Measurements from ENCODE around the gene AHCYL2. TPM values are rescaled to one million over a fixed set of nuclear protein-coding genes. Genes with fewer than 3 reads are reported as not detected.

Gene AHCYL2
- total RNA-seq, 1 donor from 2014 or later: 26.0 TPM

DNA sequence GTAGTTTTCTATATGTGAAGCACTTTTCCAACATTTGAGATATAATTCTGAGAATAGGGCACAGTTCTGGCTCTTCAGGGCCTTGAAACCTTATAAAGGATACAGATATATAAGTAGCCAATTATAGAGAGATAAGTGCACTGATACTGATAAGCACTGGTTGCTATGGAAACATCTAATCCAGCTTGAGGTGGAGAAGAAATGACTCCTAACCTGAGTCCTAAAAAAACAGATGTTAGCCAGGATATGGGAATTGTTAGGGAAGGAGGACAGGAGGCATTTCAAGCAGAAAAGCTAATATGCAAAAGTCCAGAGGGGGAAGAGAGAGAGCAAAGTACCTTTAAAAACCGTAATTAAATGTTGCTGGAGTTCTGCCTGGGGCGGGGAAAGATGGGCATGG lies 240.2 kb downstream of the AHCYL2 start:
- TF ChIP-seq, protein P1, sequence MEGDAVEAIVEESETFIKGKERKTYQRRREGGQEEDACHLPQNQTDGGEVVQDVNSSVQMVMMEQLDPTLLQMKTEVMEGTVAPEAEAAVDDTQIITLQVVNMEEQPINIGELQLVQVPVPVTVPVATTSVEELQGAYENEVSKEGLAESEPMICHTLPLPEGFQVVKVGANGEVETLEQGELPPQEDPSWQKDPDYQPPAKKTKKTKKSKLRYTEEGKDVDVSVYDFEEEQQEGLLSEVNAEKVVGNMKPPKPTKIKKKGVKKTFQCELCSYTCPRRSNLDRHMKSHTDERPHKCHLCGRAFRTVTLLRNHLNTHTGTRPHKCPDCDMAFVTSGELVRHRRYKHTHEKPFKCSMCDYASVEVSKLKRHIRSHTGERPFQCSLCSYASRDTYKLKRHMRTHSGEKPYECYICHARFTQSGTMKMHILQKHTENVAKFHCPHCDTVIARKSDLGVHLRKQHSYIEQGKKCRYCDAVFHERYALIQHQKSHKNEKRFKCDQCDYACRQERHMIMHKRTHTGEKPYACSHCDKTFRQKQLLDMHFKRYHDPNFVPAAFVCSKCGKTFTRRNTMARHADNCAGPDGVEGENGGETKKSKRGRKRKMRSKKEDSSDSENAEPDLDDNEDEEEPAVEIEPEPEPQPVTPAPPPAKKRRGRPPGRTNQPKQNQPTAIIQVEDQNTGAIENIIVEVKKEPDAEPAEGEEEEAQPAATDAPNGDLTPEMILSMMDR (IDR thresholded peaks at IDR 0.05; ENCODE audit: unreplicated experiment): no peak
- Mint-ChIP-seq H3K36me3 (ENCODE audit: insufficient read depth) (no peaks in the 10 kb centered on the region), H3K4me1 (ENCODE audit: low read depth) (no peaks in the 10 kb centered on the region), H3K9me3 (ENCODE audit: low read depth) (no peaks in the 10 kb centered on the region), H3K27me3 (no peaks in the 10 kb centered on the region), H3K27ac (no peak overlapping the region), H3K4me3 (ENCODE audit: low read depth) (no peak overlapping the region)
- no peak for DNase-seq (ENCODE audit: low spot score, unreplicated experiment)

DNA sequence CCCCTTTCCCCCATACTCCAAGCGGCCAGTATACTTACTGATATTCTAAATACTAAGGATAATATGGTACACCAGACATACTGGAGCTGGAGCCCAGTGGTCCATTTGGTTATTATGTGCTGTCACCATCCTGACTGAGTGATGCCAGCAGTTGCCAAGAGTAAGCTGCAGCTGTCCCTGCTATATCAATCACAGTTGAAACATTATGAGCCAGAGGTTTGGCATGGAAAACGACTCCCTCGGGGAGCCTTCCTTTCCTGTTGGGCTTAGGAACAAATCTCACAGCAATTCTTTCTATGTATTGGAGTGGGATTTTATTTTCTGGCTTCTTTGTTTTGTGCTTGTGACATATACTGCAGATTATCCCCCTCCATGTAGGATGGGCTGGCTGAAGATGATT lies 242.0 kb downstream of the AHCYL2 start:
- TF ChIP-seq, protein P1 (IDR thresholded peaks at IDR 0.05; ENCODE audit: unreplicated experiment): no peak
- DNase-seq (ENCODE audit: low spot score, unreplicated experiment): no peak
- Mint-ChIP-seq H3K9me3 (ENCODE audit: low read depth) (no peaks in the 10 kb centered on the region), H3K27me3 (no peaks in the 10 kb centered on the region), H3K27ac (no peak overlapping the region), H3K4me1 (ENCODE audit: low read depth) (no peaks in the 10 kb centered on the region), H3K4me3 (ENCODE audit: low read depth) (no peak overlapping the region), H3K36me3 (ENCODE audit: insufficient read depth) (no peaks in the 10 kb centered on the region)

DNA sequence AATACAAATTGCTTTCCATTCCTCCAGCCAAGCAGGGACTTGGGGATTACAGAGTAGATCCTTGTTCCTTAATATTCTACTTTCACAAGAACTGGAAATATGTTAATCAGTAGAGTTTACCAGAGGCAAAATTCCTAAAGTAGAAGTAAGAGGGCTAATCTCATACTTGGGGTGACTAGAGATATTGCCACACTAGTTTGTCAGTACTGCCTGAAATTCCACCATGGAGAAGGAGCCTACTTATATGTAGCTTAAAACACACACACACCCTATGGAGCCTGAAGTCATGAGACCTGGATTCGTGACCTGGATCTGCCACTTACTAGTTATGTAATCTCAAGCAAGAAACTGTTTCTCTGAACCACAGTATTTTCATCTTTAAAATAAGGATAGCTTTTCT lies 243.3 kb downstream of the AHCYL2 start:
- Mint-ChIP-seq H3K27ac (no peak overlapping the region), H3K36me3 (ENCODE audit: insufficient read depth) (no peaks in the 10 kb centered on the region), H3K4me1 (ENCODE audit: low read depth) (no peaks in the 10 kb centered on the region), H3K4me3 (ENCODE audit: low read depth) (no peak overlapping the region), H3K9me3 (ENCODE audit: low read depth) (no peaks in the 10 kb centered on the region), H3K27me3 (no peaks in the 10 kb centered on the region)
- TF ChIP-seq, protein P1 (IDR thresholded peaks at IDR 0.05; ENCODE audit: unreplicated experiment): no peak
- no peak for DNase-seq (ENCODE audit: low spot score, unreplicated experiment)

DNA sequence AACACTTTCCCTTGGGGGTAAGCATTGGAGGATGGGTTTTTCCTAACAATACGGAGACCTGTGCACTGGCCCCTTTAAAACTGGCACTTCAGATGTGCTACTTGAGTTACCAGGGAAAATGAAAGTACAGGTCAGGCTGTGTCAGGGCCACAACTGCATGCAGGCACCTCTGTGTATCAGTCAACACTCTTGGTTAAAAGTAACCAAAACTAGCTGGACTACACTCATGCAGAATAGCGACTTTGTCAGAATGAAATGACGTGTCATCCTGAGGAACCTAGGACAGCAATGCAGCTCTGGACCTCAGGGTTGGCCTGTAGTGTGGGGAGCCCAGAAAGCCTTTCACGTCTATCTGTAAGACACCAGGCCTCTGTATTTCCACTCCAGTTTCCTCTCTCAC lies 243.7 kb downstream of the AHCYL2 start:
- H3K9me3 Mint-ChIP-seq (ENCODE audit: low read depth): no peaks in the 10 kb centered on the region
- no peak overlapping the region for H3K27ac Mint-ChIP-seq
- DNase-seq (ENCODE audit: low spot score, unreplicated experiment): no peak
- no peaks in the 10 kb centered on the region for H3K27me3 Mint-ChIP-seq
- TF ChIP-seq, protein P1 (IDR thresholded peaks at IDR 0.05; ENCODE audit: unreplicated experiment): no peak
- H3K4me1 Mint-ChIP-seq (ENCODE audit: low read depth): no peaks in the 10 kb centered on the region
- no peak overlapping the region for H3K4me3 Mint-ChIP-seq (ENCODE audit: low read depth)
- H3K36me3 Mint-ChIP-seq (ENCODE audit: insufficient read depth): no peaks in the 10 kb centered on the region

DNA sequence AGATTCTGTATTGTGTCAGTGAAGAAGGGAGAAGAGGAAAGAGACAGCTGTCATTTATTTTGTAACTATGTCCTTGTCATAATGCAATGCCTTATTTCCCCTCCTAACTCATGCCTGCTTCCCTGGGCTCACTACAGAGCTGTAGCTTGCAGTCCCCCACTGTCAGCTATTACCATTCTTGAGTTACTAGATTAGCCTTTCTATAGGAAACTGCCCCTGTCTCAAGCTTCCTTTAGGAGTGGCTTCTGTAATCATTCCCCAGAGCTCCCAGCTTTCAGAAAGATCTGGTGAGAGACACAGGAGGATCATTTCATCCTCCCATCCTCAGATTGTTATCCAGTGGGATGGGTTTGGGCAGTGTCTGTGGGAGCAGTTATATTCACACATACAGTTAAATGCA lies 245.1 kb downstream of the AHCYL2 start:
- TF ChIP-seq, protein P1 (IDR thresholded peaks at IDR 0.05; ENCODE audit: unreplicated experiment): no peak
- H3K27ac Mint-ChIP-seq: no peak overlapping the region

More for the DNA sequence above, 245.1 kb downstream of the AHCYL2 start:
- no peak overlapping the region for H3K4me3 Mint-ChIP-seq (ENCODE audit: low read depth)
- H3K4me1 Mint-ChIP-seq (ENCODE audit: low read depth): no peaks in the 10 kb centered on the region
- H3K9me3 Mint-ChIP-seq (ENCODE audit: low read depth): peaks cover under 1% of the 10 kb centered on the region
- H3K27me3 Mint-ChIP-seq: no peaks in the 10 kb centered on the region
- DNase-seq (ENCODE audit: low spot score, unreplicated experiment): no peak
- peaks cover 1% of the 10 kb centered on the region for H3K36me3 Mint-ChIP-seq (ENCODE audit: insufficient read depth)
